ENCODE data around the gene THAP3. TPM values are rescaled to one million over a fixed set of nuclear protein-coding genes. Genes with fewer than 3 reads are reported as not detected.

THAP3 gene, protein sequence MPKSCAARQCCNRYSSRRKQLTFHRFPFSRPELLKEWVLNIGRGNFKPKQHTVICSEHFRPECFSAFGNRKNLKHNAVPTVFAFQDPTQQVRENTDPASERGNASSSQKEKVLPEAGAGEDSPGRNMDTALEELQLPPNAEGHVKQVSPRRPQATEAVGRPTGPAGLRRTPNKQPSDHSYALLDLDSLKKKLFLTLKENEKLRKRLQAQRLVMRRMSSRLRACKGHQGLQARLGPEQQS
- total RNA-seq (10 to 100 TPM; 13.0 to 27.1 (median 15.5) TPM), polyA plus RNA-seq (10 to 100 TPM; 21.5 to 29.1 (median 24.0) TPM)
- long read RNA-seq, donor 1, partial matches to known transcripts, result 6 of 10 reads
- long read RNA-seq, donor 1, other reads (novel, unspliced or antisense), result 0 of 10 reads
- long read RNA-seq, donor 2, partial matches to known transcripts, result 5 of 6 reads
- long read RNA-seq, donor 2, other reads (novel, unspliced or antisense), result 0 of 6 reads

DNA sequence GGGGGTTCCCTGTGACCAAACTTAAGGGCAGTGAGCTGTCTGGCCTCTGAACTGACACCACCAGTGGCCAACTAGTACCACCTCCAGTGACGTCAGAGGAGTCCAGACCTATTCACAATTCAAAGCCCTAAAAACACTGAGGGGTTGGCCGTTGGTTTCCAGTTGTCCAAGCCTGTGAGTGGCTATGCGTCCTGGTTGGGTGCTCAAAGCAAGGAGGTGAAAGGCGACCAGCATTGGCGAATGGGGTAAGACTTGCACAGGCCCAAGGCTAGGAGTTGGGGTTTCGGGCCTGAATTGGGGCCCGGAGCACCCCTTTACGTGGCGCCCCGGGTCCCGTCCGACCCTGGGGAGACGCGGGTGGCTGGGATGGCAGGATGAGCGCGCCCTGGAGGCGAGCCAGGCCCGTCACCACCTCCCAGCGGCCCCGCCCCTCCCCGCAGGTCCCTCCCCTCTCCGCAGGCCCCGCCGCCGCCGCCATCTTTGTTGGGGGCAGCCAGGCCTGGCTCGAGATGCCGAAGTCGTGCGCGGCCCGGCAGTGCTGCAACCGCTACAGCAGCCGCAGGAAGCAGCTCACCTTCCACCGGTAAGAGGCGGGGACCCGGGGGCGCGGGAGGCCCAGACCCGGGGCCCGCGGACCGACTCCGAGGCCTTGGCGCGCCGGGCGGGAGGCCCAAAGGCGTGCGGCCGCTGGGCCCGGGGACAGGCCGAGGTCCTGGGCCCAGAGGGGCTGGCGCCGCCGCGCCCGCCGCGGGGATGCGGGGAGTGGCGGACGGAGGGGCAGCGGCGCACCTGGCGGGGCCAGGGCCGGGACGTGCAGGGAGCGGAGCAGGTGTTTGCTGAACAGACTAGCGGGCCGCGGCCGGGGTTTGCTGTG, at the start of gene THAP3:
THAP3 (plus strand) TSS at position 159 of the 874 bp plus-strand sequence; CDS start at position 510, 351 bp downstream.
- no peaks in the 10 kb centered on the region for H3K9me3 ChIP-seq
- intact Hi-C loops (cut with DNase I; ENCODE audit: low total_unique reads), result loop anchor here (10.0 kb wide), 1 partner anchor 50 kb away; the partner anchor contains the start of gene ZBTB48
- H3K4me1 ChIP-seq, result peaks cover 11 to 42% (median 33%) of the 10 kb centered on the region in 6 donors
- H3K36me3 ChIP-seq, result peaks cover 0 to 73% (median 47%) of the 10 kb centered on the region in 6 donors
- 2 to 7% (median 3%) methylated on average over 21 to 73 of the region's 73 CpGs for WGBS, 5 donors
- peak within 1 kb of the TSS; percentile 69 to 96 (median 74) for H3K4me3 ChIP-seq
- H3K27me3 ChIP-seq (replicated peaks in 1 of 7), result no peaks in the 10 kb centered on the region
- peak in 1 of 3 donors; percentile 23 for TF ChIP-seq POLR2A (IDR thresholded peaks at IDR 0.05)
- TF ChIP-seq, protein P1, sequence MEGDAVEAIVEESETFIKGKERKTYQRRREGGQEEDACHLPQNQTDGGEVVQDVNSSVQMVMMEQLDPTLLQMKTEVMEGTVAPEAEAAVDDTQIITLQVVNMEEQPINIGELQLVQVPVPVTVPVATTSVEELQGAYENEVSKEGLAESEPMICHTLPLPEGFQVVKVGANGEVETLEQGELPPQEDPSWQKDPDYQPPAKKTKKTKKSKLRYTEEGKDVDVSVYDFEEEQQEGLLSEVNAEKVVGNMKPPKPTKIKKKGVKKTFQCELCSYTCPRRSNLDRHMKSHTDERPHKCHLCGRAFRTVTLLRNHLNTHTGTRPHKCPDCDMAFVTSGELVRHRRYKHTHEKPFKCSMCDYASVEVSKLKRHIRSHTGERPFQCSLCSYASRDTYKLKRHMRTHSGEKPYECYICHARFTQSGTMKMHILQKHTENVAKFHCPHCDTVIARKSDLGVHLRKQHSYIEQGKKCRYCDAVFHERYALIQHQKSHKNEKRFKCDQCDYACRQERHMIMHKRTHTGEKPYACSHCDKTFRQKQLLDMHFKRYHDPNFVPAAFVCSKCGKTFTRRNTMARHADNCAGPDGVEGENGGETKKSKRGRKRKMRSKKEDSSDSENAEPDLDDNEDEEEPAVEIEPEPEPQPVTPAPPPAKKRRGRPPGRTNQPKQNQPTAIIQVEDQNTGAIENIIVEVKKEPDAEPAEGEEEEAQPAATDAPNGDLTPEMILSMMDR (IDR thresholded peaks at IDR 0.05 in 8 of 11, conservative IDR thresholded peaks at IDR 0.05 in 3 of 11), result peak in 8 of 11 experiments; percentile 7 to 66 (median 38)
- TF ChIP-seq POLR2AphosphoS5 (IDR thresholded peaks at IDR 0.05), result peak; percentile 72 to 86 (median 84)
- DNase-seq, result peak; percentile 98
- peak within 1 kb of the TSS; percentile 68 to 91 (median 84) for H3K27ac ChIP-seq

DNA sequence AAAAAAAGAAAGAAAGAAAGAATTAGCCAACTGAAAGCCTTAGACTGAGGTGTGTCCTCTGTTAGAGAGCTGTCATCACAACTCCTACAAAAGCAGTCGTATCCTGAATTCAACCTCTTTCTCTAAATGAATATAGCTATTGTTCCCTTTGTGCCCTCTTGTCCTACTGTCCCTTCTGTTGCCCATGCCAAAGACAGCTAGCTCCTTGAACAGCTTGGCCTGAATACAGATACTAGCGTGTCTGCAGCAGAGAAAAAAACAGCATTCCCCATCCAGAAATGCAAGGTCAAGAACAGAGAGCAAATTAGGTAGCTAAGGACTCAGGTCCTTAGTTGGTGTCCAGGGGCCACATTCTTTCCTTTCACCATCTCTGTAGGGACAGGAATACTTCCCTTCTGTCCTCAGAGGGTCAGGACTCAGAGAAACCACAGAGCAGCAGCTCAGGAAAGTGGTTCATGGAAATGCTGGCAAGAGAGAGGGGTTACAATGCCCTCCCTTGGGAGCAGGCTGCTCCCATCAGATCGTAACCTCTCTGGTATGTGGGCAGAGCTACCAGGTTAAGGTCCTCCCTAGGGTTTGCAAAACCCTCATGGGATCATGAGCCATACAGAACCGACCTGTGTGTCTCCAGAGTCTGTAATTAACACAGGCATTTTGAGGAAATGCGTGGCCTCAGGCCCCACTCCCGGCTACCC, 46.7 kb upstream of the THAP3 start:
- H3K27me3 ChIP-seq (replicated peaks in 1 of 7), result no peaks in the 10 kb centered on the region
- DNase-seq, result no peak
- TF ChIP-seq, protein P1 (IDR thresholded peaks at IDR 0.05 in 8 of 11, conservative IDR thresholded peaks at IDR 0.05 in 3 of 11), result no peak
- no peak overlapping the region for H3K27ac ChIP-seq
- peaks cover 18 to 42% (median 35%) of the 10 kb centered on the region in 6 donors for H3K4me1 ChIP-seq
- WGBS, 5 donors, result 80 to 86% (median 83%) methylated on average over 6 of the region's 6 CpGs
- H3K4me3 ChIP-seq, result no peak overlapping the region
- no peaks in the 10 kb centered on the region for H3K9me3 ChIP-seq
- H3K36me3 ChIP-seq, result no peaks in the 10 kb centered on the region
- intact Hi-C loops (cut with DNase I; ENCODE audit: low total_unique reads), result loop anchor here (10.0 kb wide), 1 partner anchor 47 kb away; the partner anchor contains the start of gene THAP3

DNA sequence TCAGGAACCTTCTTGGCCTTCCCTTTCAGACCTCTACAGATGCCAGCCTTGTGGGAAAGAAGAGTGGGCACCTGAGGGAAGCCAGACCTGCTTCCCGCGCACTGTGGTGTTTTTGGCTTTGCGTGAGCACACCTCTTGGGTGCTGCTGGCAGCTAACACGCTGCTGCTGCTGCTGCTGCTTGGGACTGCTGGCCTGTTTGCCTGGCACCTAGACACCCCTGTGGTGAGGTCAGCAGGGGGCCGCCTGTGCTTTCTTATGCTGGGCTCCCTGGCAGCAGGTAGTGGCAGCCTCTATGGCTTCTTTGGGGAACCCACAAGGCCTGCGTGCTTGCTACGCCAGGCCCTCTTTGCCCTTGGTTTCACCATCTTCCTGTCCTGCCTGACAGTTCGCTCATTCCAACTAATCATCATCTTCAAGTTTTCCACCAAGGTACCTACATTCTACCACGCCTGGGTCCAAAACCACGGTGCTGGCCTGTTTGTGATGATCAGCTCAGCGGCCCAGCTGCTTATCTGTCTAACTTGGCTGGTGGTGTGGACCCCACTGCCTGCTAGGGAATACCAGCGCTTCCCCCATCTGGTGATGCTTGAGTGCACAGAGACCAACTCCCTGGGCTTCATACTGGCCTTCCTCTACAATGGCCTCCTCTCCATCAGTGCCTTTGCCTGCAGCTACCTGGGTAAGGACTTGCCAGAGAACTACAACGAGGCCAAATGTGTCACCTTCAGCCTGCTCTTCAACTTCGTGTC, 45.9 kb upstream of the THAP3 start:
- intact Hi-C loops (cut with DNase I; ENCODE audit: low total_unique reads), result loop anchor here (10.0 kb wide), 1 partner anchor 46 kb away; the partner anchor contains the start of gene THAP3
- H3K27me3 ChIP-seq (replicated peaks in 1 of 7), result no peaks in the 10 kb centered on the region
- 86 to 94% (median 91%) methylated on average over 14 of the region's 14 CpGs for WGBS, 5 donors
- peak overlapping the region in 7 of 8 donors; percentile 90 to 98 (median 96) for H3K27ac ChIP-seq
- peak overlapping the region in 3 of 8 donors; percentile 76 to 92 (median 90) for H3K4me3 ChIP-seq
- no peaks in the 10 kb centered on the region for H3K9me3 ChIP-seq
- peaks cover 18 to 50% (median 37%) of the 10 kb centered on the region in 6 donors for H3K4me1 ChIP-seq
- DNase-seq, result peak; percentile 80
- TF ChIP-seq POLR2AphosphoS5 (IDR thresholded peaks at IDR 0.05), result no peak
- TF ChIP-seq, protein P1 (IDR thresholded peaks at IDR 0.05 in 8 of 11, conservative IDR thresholded peaks at IDR 0.05 in 3 of 11), result no peak
- no peak for TF ChIP-seq POLR2A (IDR thresholded peaks at IDR 0.05)
- H3K36me3 ChIP-seq, result no peaks in the 10 kb centered on the region

All from spleen (tissue), 13 donors.